HFFc6 (cell line): Measurements from ENCODE around the gene SCN8A. TPM values are rescaled to one million over a fixed set of nuclear protein-coding genes. Genes with fewer than 3 reads are reported as not detected.

Source experiments
- DNase-seq: peaks from one replicate; pipeline ENCODE4 v3.0.0-alpha.2; 2018
- H3K27ac Mint-ChIP-seq: 2 replicates; pipeline ENCODE4 v1.8.0; 2020; ENCODE audit warnings: mild to moderate bottlenecking, mixed read lengths
- H3K27me3 Mint-ChIP-seq: 2 replicates; pipeline ENCODE4 v1.8.0; 2021; ENCODE audit warnings: mild to moderate bottlenecking, moderate library complexity, mixed read lengths; ENCODE audit not compliant: insufficient read depth
- H3K36me3 Mint-ChIP-seq: 2 replicates; pipeline ENCODE4 v1.8.0; 2021; ENCODE audit warnings: low read depth, mixed read lengths
- H3K4me1 Mint-ChIP-seq: 2 replicates; pipeline ENCODE4 v1.8.0; 2020; ENCODE audit warnings: low read depth, mixed read lengths
- H3K4me3 Mint-ChIP-seq: 2 replicates; pipeline ENCODE4 v1.8.0; 2020; ENCODE audit warnings: mild to moderate bottlenecking, moderate library complexity, mixed read lengths
- H3K9me3 Mint-ChIP-seq: 2 replicates; pipeline ENCODE4 v1.8.0; 2020; ENCODE audit warnings: mild to moderate bottlenecking, mixed read lengths
- CTCF ChIP-seq: fragments of 200-600 bp; sonication (generic); IDR thresholded peaks from 2 replicates; pipeline ENCODE4 v1.5.0; 2021; ENCODE audit warnings: antibody characterized with exemption, mild to moderate bottlenecking
- total RNA-seq, 6 experiments: library from RNA; stranded (reverse); fragmentation: NEBNext Ultra II Directional; extraction: Animal tissue kit (Norgen Biotek cat#: 25700); gene quantifications; 2 replicates in 1 of 6; 3 replicates in 5 of 6; pipeline ENCODE4 v1.2.3, GENCODE V29; 2021

The SCN8A gene
- total RNA-seq, 6 experiments from 2014 or later: 13.4 to 16.0 (median 15.3) TPM

GRCh38 chr12:51819736-51820525 lies 228.9 kb downstream of the SCN8A start:
- H3K9me3 Mint-ChIP-seq: no peaks in the 10 kb centered on the region
- DNase-seq: no peak
- no peak overlapping the region for H3K27ac Mint-ChIP-seq
- H3K36me3 Mint-ChIP-seq: no peaks in the 10 kb centered on the region
- no peak overlapping the region for H3K4me3 Mint-ChIP-seq
- peaks cover 35% of the 10 kb centered on the region for H3K4me1 Mint-ChIP-seq
- H3K27me3 Mint-ChIP-seq: peaks cover 4% of the 10 kb centered on the region
- TF ChIP-seq CTCF: no peak

- H3K4me3 Mint-ChIP-seq: no peak overlapping the region
- peaks cover 2% of the 10 kb centered on the region; the same call in 1 of the 2 replicates for H3K27me3 Mint-ChIP-seq
- H3K36me3 Mint-ChIP-seq: no peaks in the 10 kb centered on the region
- H3K9me3 Mint-ChIP-seq: no peaks in the 10 kb centered on the region
- peaks cover 27% of the 10 kb centered on the region for H3K4me1 Mint-ChIP-seq
- no peak for DNase-seq
- no peak for TF ChIP-seq CTCF
- no peak overlapping the region for H3K27ac Mint-ChIP-seq
Observed at GRCh38 chr12:51820526-51821439, 229.8 kb downstream of the SCN8A start.

- TF ChIP-seq CTCF: no peak
- Mint-ChIP-seq H3K4me1 (peaks cover 26% of the 10 kb centered on the region), H3K36me3 (no peaks in the 10 kb centered on the region), H3K27ac (no peak overlapping the region), H3K27me3 (peaks cover 2% of the 10 kb centered on the region; the same call in 1 of the 2 replicates), H3K4me3 (no peak overlapping the region), H3K9me3 (no peaks in the 10 kb centered on the region)
- no peak for DNase-seq
Observed at GRCh38 chr12:51821440-51822260, 230.6 kb downstream of the SCN8A start.

- no peaks in the 10 kb centered on the region for H3K9me3 Mint-ChIP-seq
- peaks cover 26% of the 10 kb centered on the region for H3K4me1 Mint-ChIP-seq
- H3K27me3 Mint-ChIP-seq: peaks cover 2% of the 10 kb centered on the region; the same call in 1 of the 2 replicates
- TF ChIP-seq CTCF: no peak
- H3K4me3 Mint-ChIP-seq: no peak overlapping the region
- no peaks in the 10 kb centered on the region for H3K36me3 Mint-ChIP-seq
- no peak overlapping the region for H3K27ac Mint-ChIP-seq
- no peak for DNase-seq
Observed at GRCh38 chr12:51822261-51822616, 231.2 kb downstream of the SCN8A start.

- no peak overlapping the region for H3K27ac Mint-ChIP-seq
- no peak overlapping the region for H3K4me3 Mint-ChIP-seq
Observed at GRCh38 chr12:51822956-51823355, 231.9 kb downstream of the SCN8A start.

More at GRCh38 chr12:51822956-51823355, 231.9 kb downstream of the SCN8A start:
- Mint-ChIP-seq H3K27me3 (no peaks in the 10 kb centered on the region), H3K4me1 (peaks cover 25% of the 10 kb centered on the region), H3K36me3 (no peaks in the 10 kb centered on the region), H3K9me3 (no peaks in the 10 kb centered on the region)
- DNase-seq: no peak
- no peak for TF ChIP-seq CTCF
